Fibroblast of peridontal ligament (primary cell): Measurements from ENCODE around the gene SLC24A4.

Experiments
- DNase-seq: peaks from one replicate; pipeline ENCODE4 v3.0.0-alpha.2; 2010; ENCODE audit errors: extremely low read depth

The SLC24A4 gene

GRCh38 chr14:92316176-92316575 is 6.8 kb upstream of the SLC24A4 start:
- DNase-seq, result no peak

GRCh38 chr14:92316937-92317336 is 6.0 kb upstream of the SLC24A4 start:
- no peak for DNase-seq

- peak; percentile 23 for DNase-seq
Measured at GRCh38 chr14:92317511-92317910, 5.5 kb upstream of the SLC24A4 start.

- no peak for DNase-seq
Measured at GRCh38 chr14:92321701-92322100, 1.3 kb upstream of the SLC24A4 start.

GRCh38 chr14:92322516-92322915 is 449 bp upstream of the SLC24A4 start:
- no peak for DNase-seq

- no peak for DNase-seq
Measured at GRCh38 chr14:92323916-92324818, 1.2 kb downstream of the SLC24A4 start.

GRCh38 chr14:92325835-92326234 is 2.9 kb downstream of the SLC24A4 start:
- DNase-seq, result no peak

GRCh38 chr14:92328664-92329255 is 5.8 kb downstream of the SLC24A4 start:
- no peak for DNase-seq

GRCh38 chr14:92334050-92334449 is 11.1 kb downstream of the SLC24A4 start:
- DNase-seq, result no peak

GRCh38 chr14:92336363-92336762 is 13.4 kb downstream of the SLC24A4 start:
- DNase-seq, result no peak

GRCh38 chr14:92339426-92339825 is 16.5 kb downstream of the SLC24A4 start:
- no peak for DNase-seq

- no peak for DNase-seq
Measured at GRCh38 chr14:92340071-92340470, 17.1 kb downstream of the SLC24A4 start.

- no peak for DNase-seq
Measured at GRCh38 chr14:92340931-92341330, 18.0 kb downstream of the SLC24A4 start.

GRCh38 chr14:92341791-92342190 is 18.8 kb downstream of the SLC24A4 start:
- DNase-seq, result no peak

GRCh38 chr14:92348154-92348553 is 25.2 kb downstream of the SLC24A4 start:
- DNase-seq, result no peak

- DNase-seq, result no peak
Measured at GRCh38 chr14:92351750-92352149, 28.8 kb downstream of the SLC24A4 start.

- no peak for DNase-seq
Measured at GRCh38 chr14:92352158-92352985, 29.4 kb downstream of the SLC24A4 start.

- no peak for DNase-seq
Measured at GRCh38 chr14:92353447-92353846, 30.5 kb downstream of the SLC24A4 start.

GRCh38 chr14:92356677-92357076 is 33.7 kb downstream of the SLC24A4 start:
- DNase-seq, result no peak

- DNase-seq, result peak; percentile 6
Measured at GRCh38 chr14:92360651-92361370, 37.8 kb downstream of the SLC24A4 start.

GRCh38 chr14:92362781-92363235 is 39.8 kb downstream of the SLC24A4 start:
- DNase-seq, result peak; percentile 14

- DNase-seq, result no peak
Measured at GRCh38 chr14:92366237-92366636, 43.3 kb downstream of the SLC24A4 start.
